Uterus (tissue), 2 donors: ENCODE data around the gene NXPH4.

Experiments used
- CTCF ChIP-seq, 4 experiments: fragments of 200-600 bp in 2 of 4; fragments of 450-650 bp in 2 of 4; sonication (generic) in 2 of 4; IDR thresholded peaks; one replicate each; pipeline ENCODE4 v1.5.1; 2016 to 2019; ENCODE audit warnings: antibody characterized with exemption in 4 of 4, mild to moderate bottlenecking in 2 of 4, moderate library complexity in 1 of 4
- POLR2A ChIP-seq, 2 donors: fragments of 450-650 bp; IDR thresholded peaks; one replicate each; pipeline ENCODE4 v1.6.1; 2016; ENCODE audit warnings: antibody characterized with exemption in 2 of 2, mild to moderate bottlenecking in 1 of 2, moderate library complexity in 1 of 2

GRCh38 chr12:57238854-57239554 is 22.4 kb downstream of the NXPH4 start:
- TF ChIP-seq CTCF (IDR thresholded peaks at IDR 0.05), result peak; percentile 100
- peak in 1 of 2 donors; percentile 35 for TF ChIP-seq POLR2A (IDR thresholded peaks at IDR 0.05)
